HG02884 (cell line): Measurements from ENCODE around the gene GZMA.
"Not testable (repeated sequence)": the region's sequence is repeated elsewhere in the genome, so short reads cannot be mapped to it uniquely, and the experiment has no call there.

Experiments
- ATAC-seq: cut with Tn5 transposase; IDR thresholded peaks from one replicate; pipeline ENCODE4 v1.9.1; 2021; ENCODE audit warnings: mild to moderate bottlenecking, moderate library complexity; ENCODE audit not compliant: unreplicated experiment

The GZMA gene

GRCh38 chr5:55102348-55102747 lies at the start of gene GZMA:
Gene GZMA, plus strand, starts transcription at chr5:55102646. Its CDS starts 37 bp downstream, at chr5:55102683.
- no peak for ATAC-seq

GRCh38 chr5:55055183-55055582 lies 47.3 kb upstream of the GZMA start:
- ATAC-seq: no peak

GRCh38 chr5:55062039-55062779 lies 40.2 kb upstream of the GZMA start:
- no peak for ATAC-seq

- no peak for ATAC-seq
Observed at GRCh38 chr5:55063220-55063863, 39.1 kb upstream of the GZMA start.

GRCh38 chr5:55063899-55064298 lies 38.5 kb upstream of the GZMA start:
- no peak for ATAC-seq

- ATAC-seq: no peak
Observed at GRCh38 chr5:55064523-55064922, 37.9 kb upstream of the GZMA start.

GRCh38 chr5:55066277-55066676 lies 36.2 kb upstream of the GZMA start:
- no peak for ATAC-seq

GRCh38 chr5:55070968-55071367 lies 31.5 kb upstream of the GZMA start:
- ATAC-seq: no peak

GRCh38 chr5:55071413-55071812 lies 31.0 kb upstream of the GZMA start:
- ATAC-seq: no peak

GRCh38 chr5:55072666-55073065 lies 29.8 kb upstream of the GZMA start:
- no peak for ATAC-seq

GRCh38 chr5:55073211-55073610 lies 29.2 kb upstream of the GZMA start:
- ATAC-seq: no peak

- no peak for ATAC-seq
Observed at GRCh38 chr5:55081541-55081940, 20.9 kb upstream of the GZMA start.

GRCh38 chr5:55089301-55089700 lies 13.1 kb upstream of the GZMA start:
- ATAC-seq: not testable (repeated sequence)

- not testable (repeated sequence) for ATAC-seq
Observed at GRCh38 chr5:55091011-55091410, 11.4 kb upstream of the GZMA start.

GRCh38 chr5:55096182-55096581 lies 6.3 kb upstream of the GZMA start:
- ATAC-seq: no peak

- no peak for ATAC-seq
Observed at GRCh38 chr5:55096861-55097260, 5.6 kb upstream of the GZMA start.

- not testable (repeated sequence) for ATAC-seq
Observed at GRCh38 chr5:55101148-55101547, 1.3 kb upstream of the GZMA start.

GRCh38 chr5:55101556-55102276 lies 730 bp upstream of the GZMA start:
- ATAC-seq: no peak

GRCh38 chr5:55104036-55104772 lies 1.8 kb downstream of the GZMA start:
- no peak for ATAC-seq

GRCh38 chr5:55104946-55105701 lies 2.7 kb downstream of the GZMA start:
- ATAC-seq: no peak
